ENCODE results near the gene SLC2A13. TPM values are rescaled to one million over a fixed set of nuclear protein-coding genes. Genes with fewer than 3 reads are reported as not detected.
"Not testable (repeated sequence)": the region's sequence is repeated elsewhere in the genome, so short reads cannot be mapped to it uniquely, and the experiment has no call there.

Gene SLC2A13
- total RNA-seq, 1 experiment from 2014 or later = 5.8 TPM

- not testable (repeated sequence) for DNase-seq (ENCODE audit: low read depth)
Observed at GRCh38 chr12:39812456-39812855, 293.4 kb downstream of the SLC2A13 start.

- peak; percentile 1 for DNase-seq (ENCODE audit: low read depth)
Observed at GRCh38 chr12:39807043-39807442, 298.8 kb downstream of the SLC2A13 start.

GRCh38 chr12:39805651-39806050 lies 300.2 kb downstream of the SLC2A13 start:
- no peak for DNase-seq (ENCODE audit: low read depth)

GRCh38 chr12:39804898-39805297 lies 301.0 kb downstream of the SLC2A13 start:
- DNase-seq (ENCODE audit: low read depth) = no peak

GRCh38 chr12:39804479-39804878 lies 301.4 kb downstream of the SLC2A13 start:
- DNase-seq (ENCODE audit: low read depth) = no peak

GRCh38 chr12:39803151-39803550 lies 302.7 kb downstream of the SLC2A13 start:
- DNase-seq (ENCODE audit: low read depth) = no peak

- no peak for DNase-seq (ENCODE audit: low read depth)
Observed at GRCh38 chr12:39798977-39799376, 306.9 kb downstream of the SLC2A13 start.

GRCh38 chr12:39798429-39798828 lies 307.5 kb downstream of the SLC2A13 start:
- no peak for DNase-seq (ENCODE audit: low read depth)

GRCh38 chr12:39795481-39795880 lies 310.4 kb downstream of the SLC2A13 start:
- no peak for DNase-seq (ENCODE audit: low read depth)

GRCh38 chr12:39792938-39793337 lies 312.9 kb downstream of the SLC2A13 start:
- no peak for DNase-seq (ENCODE audit: low read depth)

- DNase-seq (ENCODE audit: low read depth) = no peak
Observed at GRCh38 chr12:39788239-39788638, 317.6 kb downstream of the SLC2A13 start.

GRCh38 chr12:39785814-39786213 lies 320.1 kb downstream of the SLC2A13 start:
- DNase-seq (ENCODE audit: low read depth) = not testable (repeated sequence)

GRCh38 chr12:39782026-39782545 lies 323.8 kb downstream of the SLC2A13 start:
- no peak for DNase-seq (ENCODE audit: low read depth)

GRCh38 chr12:39780913-39781446 lies 324.9 kb downstream of the SLC2A13 start:
- DNase-seq (ENCODE audit: low read depth) = no peak

- no peak for DNase-seq (ENCODE audit: low read depth)
Observed at GRCh38 chr12:39780411-39780912, 325.4 kb downstream of the SLC2A13 start.

GRCh38 chr12:39779768-39780340 lies 326.0 kb downstream of the SLC2A13 start:
- DNase-seq (ENCODE audit: low read depth) = no peak

GRCh38 chr12:39777465-39777864 lies 328.4 kb downstream of the SLC2A13 start:
- DNase-seq (ENCODE audit: low read depth) = no peak

- no peak for DNase-seq (ENCODE audit: low read depth)
Observed at GRCh38 chr12:39773266-39773665, 332.6 kb downstream of the SLC2A13 start.

- DNase-seq (ENCODE audit: low read depth) = no peak
Observed at GRCh38 chr12:39772821-39773259, 333.0 kb downstream of the SLC2A13 start.

GRCh38 chr12:39771456-39771855 lies 334.4 kb downstream of the SLC2A13 start:
- no peak for DNase-seq (ENCODE audit: low read depth)

GRCh38 chr12:39764944-39765560 lies 340.8 kb downstream of the SLC2A13 start:
- DNase-seq (ENCODE audit: low read depth) = peak; percentile 31

GRCh38 chr12:39763890-39764169 lies 342.1 kb downstream of the SLC2A13 start:
- no peak for DNase-seq (ENCODE audit: low read depth)

Data from RPMI7951 (cell line).